ENCODE results near the gene SPATS2L.

Gene SPATS2L

DNA sequence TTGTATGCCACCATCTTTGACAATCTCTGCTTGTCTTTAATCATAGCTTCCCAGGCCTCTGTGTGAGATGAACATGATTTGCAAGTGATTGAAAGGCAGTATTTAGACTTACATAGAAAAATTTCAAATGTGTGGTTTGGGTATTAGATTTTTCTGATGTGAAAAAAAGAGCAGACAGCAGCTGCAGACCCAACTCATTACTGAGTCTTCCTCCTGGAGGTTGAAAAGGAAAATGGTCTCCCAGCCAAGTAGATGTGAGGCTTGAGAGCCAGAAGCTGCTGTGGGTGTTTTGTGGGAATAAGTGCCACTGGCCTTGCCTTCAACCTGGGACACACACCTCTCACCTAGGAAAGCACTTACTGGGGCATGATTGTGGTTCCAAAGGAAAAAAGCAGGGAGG is 110.9 kb downstream of the SPATS2L start:
- POLR2A ChIA-PET = no interaction called here
- TF ChIP-seq MYNN (tag by site-specific recombination; IDR thresholded peaks at IDR 0.05; ENCODE audit: borderline replicate concordance) (no peak), SALL2 (tag by site-specific recombination; IDR thresholded peaks at IDR 0.05; ENCODE audit: borderline replicate concordance) (no peak), ZNF670 (tag by site-specific recombination; IDR thresholded peaks at IDR 0.05; ENCODE audit: low read depth) (no peak), ZNF202 (tag by site-specific recombination; IDR thresholded peaks at IDR 0.05; ENCODE audit: borderline replicate concordance) (no peak), ZNF416 (tag by site-specific recombination; IDR thresholded peaks at IDR 0.05) (no peak), ZNF707 (tag by site-specific recombination; IDR thresholded peaks at IDR 0.05) (no peak), KLF7 (tag by site-specific recombination; IDR thresholded peaks at IDR 0.05; ENCODE audit: borderline replicate concordance) (no peak), BCL11B (tag by site-specific recombination; IDR thresholded peaks at IDR 0.05; ENCODE audit: low read depth) (no peak), ZNF26 (tag by site-specific recombination; IDR thresholded peaks at IDR 0.05) (no peak)
- TF ChIP-seq, protein P1, sequence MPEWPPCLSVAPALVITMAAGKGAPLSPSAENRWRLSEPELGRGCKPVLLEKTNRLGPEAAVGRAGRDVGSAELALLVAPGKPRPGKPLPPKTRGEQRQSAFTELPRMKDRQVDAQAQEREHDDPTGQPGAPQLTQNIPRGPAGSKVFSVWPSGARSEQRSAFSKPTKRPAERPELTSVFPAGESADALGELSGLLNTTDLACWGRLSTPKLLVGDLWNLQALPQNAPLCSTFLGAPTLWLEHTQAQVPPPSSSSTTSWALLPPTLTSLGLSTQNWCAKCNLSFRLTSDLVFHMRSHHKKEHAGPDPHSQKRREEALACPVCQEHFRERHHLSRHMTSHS (tag by site-specific recombination; IDR thresholded peaks at IDR 0.05) = no peak
- TF ChIP-seq, protein P2, sequence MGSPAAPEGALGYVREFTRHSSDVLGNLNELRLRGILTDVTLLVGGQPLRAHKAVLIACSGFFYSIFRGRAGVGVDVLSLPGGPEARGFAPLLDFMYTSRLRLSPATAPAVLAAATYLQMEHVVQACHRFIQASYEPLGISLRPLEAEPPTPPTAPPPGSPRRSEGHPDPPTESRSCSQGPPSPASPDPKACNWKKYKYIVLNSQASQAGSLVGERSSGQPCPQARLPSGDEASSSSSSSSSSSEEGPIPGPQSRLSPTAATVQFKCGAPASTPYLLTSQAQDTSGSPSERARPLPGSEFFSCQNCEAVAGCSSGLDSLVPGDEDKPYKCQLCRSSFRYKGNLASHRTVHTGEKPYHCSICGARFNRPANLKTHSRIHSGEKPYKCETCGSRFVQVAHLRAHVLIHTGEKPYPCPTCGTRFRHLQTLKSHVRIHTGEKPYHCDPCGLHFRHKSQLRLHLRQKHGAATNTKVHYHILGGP (tag by site-specific recombination; IDR thresholded peaks at IDR 0.05) = no peak

DNA sequence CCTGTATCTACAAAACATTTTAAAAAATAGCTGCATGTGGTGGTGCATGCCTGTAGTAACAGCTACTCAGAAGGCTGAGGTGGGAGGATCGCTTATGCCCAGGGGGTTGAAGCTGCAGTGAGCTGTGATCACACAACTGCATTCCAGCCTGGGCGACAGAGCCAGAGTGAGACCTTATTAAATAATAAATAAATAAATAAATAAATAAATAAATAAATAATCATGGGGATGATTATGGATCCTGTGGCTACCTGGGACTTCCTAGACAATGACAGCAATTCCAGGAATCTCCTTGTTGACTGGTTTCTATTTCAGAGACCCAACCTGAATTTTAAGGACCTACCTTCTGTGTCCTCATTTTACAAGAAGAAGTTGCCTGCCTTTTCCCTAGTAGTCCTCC is 111.9 kb downstream of the SPATS2L start:
- no peaks in the 10 kb centered on the region for H3K4me1 ChIP-seq (ENCODE audit: control insufficient read depth, insufficient read depth, low read length)
- ChIA-PET CTCF (interaction anchor here (0.6 kb wide), 2 partner anchors 53 to 128 kb away, joined by 3 to 4 read pairs; no protein-coding TSS in a partner anchor), POLR2A (no interaction called here)
- H3K36me3 ChIP-seq (ENCODE audit: control insufficient read depth in 2 of 2, insufficient read depth in 1 of 2, low read length in 2 of 2) = peaks cover 0 to 31% of the 10 kb centered on the region in 2 experiments; a peak in 1 of 3 replicates
- no peak overlapping the region for H3K4me3 ChIP-seq (ENCODE audit: low read depth, low read length)
- H3K9me3 ChIP-seq (ENCODE audit: control insufficient read depth, insufficient read depth, low read depth, low read length) = no peaks in the 10 kb centered on the region
- H3K27ac ChIP-seq (ENCODE audit: extremely low read depth, low read depth, low read length) = no peak overlapping the region
- 0 out of 2 replicates have a peak, but pooled peaks have one; percentile 15 for TF ChIP-seq ZNF433 (tag by site-specific recombination; IDR thresholded peaks at IDR 0.05; ENCODE audit: low read depth)
- TF ChIP-seq ZNF37A (tag by site-specific recombination; IDR thresholded peaks at IDR 0.05) = no peak
- TF ChIP-seq, protein P3, sequence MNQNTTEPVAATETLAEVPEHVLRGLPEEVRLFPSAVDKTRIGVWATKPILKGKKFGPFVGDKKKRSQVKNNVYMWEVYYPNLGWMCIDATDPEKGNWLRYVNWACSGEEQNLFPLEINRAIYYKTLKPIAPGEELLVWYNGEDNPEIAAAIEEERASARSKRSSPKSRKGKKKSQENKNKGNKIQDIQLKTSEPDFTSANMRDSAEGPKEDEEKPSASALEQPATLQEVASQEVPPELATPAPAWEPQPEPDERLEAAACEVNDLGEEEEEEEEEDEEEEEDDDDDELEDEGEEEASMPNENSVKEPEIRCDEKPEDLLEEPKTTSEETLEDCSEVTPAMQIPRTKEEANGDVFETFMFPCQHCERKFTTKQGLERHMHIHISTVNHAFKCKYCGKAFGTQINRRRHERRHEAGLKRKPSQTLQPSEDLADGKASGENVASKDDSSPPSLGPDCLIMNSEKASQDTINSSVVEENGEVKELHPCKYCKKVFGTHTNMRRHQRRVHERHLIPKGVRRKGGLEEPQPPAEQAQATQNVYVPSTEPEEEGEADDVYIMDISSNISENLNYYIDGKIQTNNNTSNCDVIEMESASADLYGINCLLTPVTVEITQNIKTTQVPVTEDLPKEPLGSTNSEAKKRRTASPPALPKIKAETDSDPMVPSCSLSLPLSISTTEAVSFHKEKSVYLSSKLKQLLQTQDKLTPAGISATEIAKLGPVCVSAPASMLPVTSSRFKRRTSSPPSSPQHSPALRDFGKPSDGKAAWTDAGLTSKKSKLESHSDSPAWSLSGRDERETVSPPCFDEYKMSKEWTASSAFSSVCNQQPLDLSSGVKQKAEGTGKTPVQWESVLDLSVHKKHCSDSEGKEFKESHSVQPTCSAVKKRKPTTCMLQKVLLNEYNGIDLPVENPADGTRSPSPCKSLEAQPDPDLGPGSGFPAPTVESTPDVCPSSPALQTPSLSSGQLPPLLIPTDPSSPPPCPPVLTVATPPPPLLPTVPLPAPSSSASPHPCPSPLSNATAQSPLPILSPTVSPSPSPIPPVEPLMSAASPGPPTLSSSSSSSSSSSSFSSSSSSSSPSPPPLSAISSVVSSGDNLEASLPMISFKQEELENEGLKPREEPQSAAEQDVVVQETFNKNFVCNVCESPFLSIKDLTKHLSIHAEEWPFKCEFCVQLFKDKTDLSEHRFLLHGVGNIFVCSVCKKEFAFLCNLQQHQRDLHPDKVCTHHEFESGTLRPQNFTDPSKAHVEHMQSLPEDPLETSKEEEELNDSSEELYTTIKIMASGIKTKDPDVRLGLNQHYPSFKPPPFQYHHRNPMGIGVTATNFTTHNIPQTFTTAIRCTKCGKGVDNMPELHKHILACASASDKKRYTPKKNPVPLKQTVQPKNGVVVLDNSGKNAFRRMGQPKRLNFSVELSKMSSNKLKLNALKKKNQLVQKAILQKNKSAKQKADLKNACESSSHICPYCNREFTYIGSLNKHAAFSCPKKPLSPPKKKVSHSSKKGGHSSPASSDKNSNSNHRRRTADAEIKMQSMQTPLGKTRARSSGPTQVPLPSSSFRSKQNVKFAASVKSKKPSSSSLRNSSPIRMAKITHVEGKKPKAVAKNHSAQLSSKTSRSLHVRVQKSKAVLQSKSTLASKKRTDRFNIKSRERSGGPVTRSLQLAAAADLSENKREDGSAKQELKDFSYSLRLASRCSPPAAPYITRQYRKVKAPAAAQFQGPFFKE (tag by site-specific recombination; IDR thresholded peaks at IDR 0.05; ENCODE audit: borderline replicate concordance) = no peak
- TF ChIP-seq, protein P4, sequence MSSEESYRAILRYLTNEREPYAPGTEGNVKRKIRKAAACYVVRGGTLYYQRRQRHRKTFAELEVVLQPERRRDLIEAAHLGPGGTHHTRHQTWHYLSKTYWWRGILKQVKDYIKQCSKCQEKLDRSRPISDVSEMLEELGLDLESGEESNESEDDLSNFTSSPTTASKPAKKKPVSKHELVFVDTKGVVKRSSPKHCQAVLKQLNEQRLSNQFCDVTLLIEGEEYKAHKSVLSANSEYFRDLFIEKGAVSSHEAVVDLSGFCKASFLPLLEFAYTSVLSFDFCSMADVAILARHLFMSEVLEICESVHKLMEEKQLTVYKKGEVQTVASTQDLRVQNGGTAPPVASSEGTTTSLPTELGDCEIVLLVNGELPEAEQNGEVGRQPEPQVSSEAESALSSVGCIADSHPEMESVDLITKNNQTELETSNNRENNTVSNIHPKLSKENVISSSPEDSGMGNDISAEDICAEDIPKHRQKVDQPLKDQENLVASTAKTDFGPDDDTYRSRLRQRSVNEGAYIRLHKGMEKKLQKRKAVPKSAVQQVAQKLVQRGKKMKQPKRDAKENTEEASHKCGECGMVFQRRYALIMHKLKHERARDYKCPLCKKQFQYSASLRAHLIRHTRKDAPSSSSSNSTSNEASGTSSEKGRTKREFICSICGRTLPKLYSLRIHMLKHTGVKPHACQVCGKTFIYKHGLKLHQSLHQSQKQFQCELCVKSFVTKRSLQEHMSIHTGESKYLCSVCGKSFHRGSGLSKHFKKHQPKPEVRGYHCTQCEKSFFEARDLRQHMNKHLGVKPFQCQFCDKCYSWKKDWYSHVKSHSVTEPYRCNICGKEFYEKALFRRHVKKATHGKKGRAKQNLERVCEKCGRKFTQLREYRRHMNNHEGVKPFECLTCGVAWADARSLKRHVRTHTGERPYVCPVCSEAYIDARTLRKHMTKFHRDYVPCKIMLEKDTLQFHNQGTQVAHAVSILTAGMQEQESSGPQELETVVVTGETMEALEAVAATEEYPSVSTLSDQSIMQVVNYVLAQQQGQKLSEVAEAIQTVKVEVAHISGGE (tag by site-specific recombination; conservative IDR thresholded peaks at IDR 0.05; ENCODE audit: low read depth) = peak; percentile 50; the same call in 1 of the 2 replicates
- TF ChIP-seq ZNF416 (tag by site-specific recombination; IDR thresholded peaks at IDR 0.05) = no peak

More for the DNA sequence above, 110.9 kb downstream of the SPATS2L start:
- CTCF ChIA-PET = no interaction called here
- Histone ChIP-seq H3K9me3 (ENCODE audit: control insufficient read depth, insufficient read depth, low read depth, low read length) (no peaks in the 10 kb centered on the region), H3K4me3 (ENCODE audit: low read depth, low read length) (no peak overlapping the region), H3K36me3 (ENCODE audit: control insufficient read depth in 2 of 2, insufficient read depth in 1 of 2, low read length in 2 of 2) (peaks cover 3 to 28% of the 10 kb centered on the region in 2 experiments; a peak in 2 of 3 replicates), H3K4me1 (ENCODE audit: control insufficient read depth, insufficient read depth, low read length) (no peaks in the 10 kb centered on the region), H3K27ac (ENCODE audit: extremely low read depth, low read depth, low read length) (no peak overlapping the region)

Data from HEK293 (cell line).